Eye (tissue), 1 donor: ENCODE measurements around the gene EXD1.
"Not testable (repeated sequence)": the region's sequence is repeated elsewhere in the genome, so short reads cannot be mapped to it uniquely, and the experiment has no call there.

Source experiments
- DNase-seq: peaks from one replicate; pipeline ENCODE4 v3.0.0-alpha.2; 2015

The EXD1 gene

GRCh38 chr15:41135580-41135979 is 95.0 kb downstream of the EXD1 start:
- not testable (repeated sequence) for DNase-seq

GRCh38 chr15:41133454-41133853 is 97.1 kb downstream of the EXD1 start:
- DNase-seq = peak; percentile 3
